ENCODE data around the gene ADA. TPM values are rescaled to one million over a fixed set of nuclear protein-coding genes. Genes with fewer than 3 reads are reported as not detected.
A peak's percentile ranks its signal among the peaks of the same experiment; 100 is the strongest.

ADA gene
- total and polyA plus RNA-seq, 2 of the 4 experiments (the other 2 are of a cell fraction), result 8.1 to 11.0 TPM

DNA sequence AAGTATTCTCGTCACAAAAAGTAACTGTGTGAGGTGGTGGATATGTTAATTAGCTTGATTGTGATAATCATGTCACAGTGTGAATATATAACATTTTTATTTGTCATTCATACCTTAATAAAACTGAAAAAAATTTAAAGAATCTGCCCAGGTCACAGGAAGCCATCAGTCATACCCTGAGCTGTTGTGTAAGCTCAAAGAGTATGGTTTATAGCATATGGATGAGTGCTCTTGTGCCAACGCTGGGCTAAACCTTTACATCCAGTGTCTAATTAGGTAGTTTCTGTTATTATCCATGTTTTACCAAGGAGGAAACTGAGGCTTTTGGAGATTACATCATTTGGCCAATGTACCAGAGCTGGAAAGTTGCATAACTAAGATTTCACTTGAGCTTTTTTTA, 57.7 kb downstream of the ADA start:
- H3K9ac ChIP-seq (ENCODE audit: low read depth, low read length), result no peak overlapping the region
- in situ Hi-C loops (cut with MboI; ENCODE audit: low sequenced_read_pairs), result no loop called here
- no peak overlapping the region for H3K23ac ChIP-seq (ENCODE audit: low read depth, low read length)
- no peaks in the 10 kb centered on the region for H3K27me3 ChIP-seq (ENCODE audit: control insufficient read depth, insufficient read depth, low read length)
- dilution Hi-C loops (cut with HindIII; ENCODE audit: low sequenced_read_pairs, unreplicated experiment), result no loop called here
- no peak overlapping the region for H3K27ac ChIP-seq (ENCODE audit: insufficient read depth, low read length)
- H4K20me1 ChIP-seq (ENCODE audit: insufficient read depth, low read length), result no peaks in the 10 kb centered on the region
- peaks cover 24% of the 10 kb centered on the region; the same call in 1 of the 2 replicates for H3K9me1 ChIP-seq (ENCODE audit: insufficient read depth, low read length)
- no peak overlapping the region for H3K56ac ChIP-seq (ENCODE audit: extremely low read depth, insufficient read depth, low read length)
- H3K4ac ChIP-seq (ENCODE audit: low read depth, low read length), result no peak overlapping the region
- no CpG with 5 or more reads among the region's 2 CpGs for WGBS, 2 experiments (ENCODE audit: extremely low coverage in 2 of 2, insufficient read length in 1 of 2)
- TF ChIP-seq, protein P1, sequence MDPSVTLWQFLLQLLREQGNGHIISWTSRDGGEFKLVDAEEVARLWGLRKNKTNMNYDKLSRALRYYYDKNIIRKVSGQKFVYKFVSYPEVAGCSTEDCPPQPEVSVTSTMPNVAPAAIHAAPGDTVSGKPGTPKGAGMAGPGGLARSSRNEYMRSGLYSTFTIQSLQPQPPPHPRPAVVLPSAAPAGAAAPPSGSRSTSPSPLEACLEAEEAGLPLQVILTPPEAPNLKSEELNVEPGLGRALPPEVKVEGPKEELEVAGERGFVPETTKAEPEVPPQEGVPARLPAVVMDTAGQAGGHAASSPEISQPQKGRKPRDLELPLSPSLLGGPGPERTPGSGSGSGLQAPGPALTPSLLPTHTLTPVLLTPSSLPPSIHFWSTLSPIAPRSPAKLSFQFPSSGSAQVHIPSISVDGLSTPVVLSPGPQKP (IDR thresholded peaks at IDR 0.05; ENCODE audit: borderline replicate concordance, low read depth, low read length), result no peak
- TF ChIP-seq, protein P2, sequence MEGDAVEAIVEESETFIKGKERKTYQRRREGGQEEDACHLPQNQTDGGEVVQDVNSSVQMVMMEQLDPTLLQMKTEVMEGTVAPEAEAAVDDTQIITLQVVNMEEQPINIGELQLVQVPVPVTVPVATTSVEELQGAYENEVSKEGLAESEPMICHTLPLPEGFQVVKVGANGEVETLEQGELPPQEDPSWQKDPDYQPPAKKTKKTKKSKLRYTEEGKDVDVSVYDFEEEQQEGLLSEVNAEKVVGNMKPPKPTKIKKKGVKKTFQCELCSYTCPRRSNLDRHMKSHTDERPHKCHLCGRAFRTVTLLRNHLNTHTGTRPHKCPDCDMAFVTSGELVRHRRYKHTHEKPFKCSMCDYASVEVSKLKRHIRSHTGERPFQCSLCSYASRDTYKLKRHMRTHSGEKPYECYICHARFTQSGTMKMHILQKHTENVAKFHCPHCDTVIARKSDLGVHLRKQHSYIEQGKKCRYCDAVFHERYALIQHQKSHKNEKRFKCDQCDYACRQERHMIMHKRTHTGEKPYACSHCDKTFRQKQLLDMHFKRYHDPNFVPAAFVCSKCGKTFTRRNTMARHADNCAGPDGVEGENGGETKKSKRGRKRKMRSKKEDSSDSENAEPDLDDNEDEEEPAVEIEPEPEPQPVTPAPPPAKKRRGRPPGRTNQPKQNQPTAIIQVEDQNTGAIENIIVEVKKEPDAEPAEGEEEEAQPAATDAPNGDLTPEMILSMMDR (conservative IDR thresholded peaks at IDR 0.05; ENCODE audit: low read depth, low read length), result no peak
- TF ChIP-seq RFX5 (IDR thresholded peaks at IDR 0.05; ENCODE audit: low read depth, low read length) (no peak), POLR2A (IDR thresholded peaks at IDR 0.05; ENCODE audit: low read depth, low read length) (no peak), MAZ (IDR thresholded peaks at IDR 0.05; ENCODE audit: borderline replicate concordance, low read depth, low read length) (no peak), MAFK (IDR thresholded peaks at IDR 0.05; ENCODE audit: low read depth, low read length) (no peak), RCOR1 (IDR thresholded peaks at IDR 0.05; ENCODE audit: insufficient replicate concordance, low read length) (no peak), FOS (IDR thresholded peaks at IDR 0.05; ENCODE audit: low read depth, low read length) (no peak), MXI1 (IDR thresholded peaks at IDR 0.05; ENCODE audit: borderline replicate concordance, low read depth, low read length) (no peak), RAD21 (IDR thresholded peaks at IDR 0.05; ENCODE audit: low read length) (no peak), CEBPB (IDR thresholded peaks at IDR 0.05; ENCODE audit: low read depth, low read length) (no peak), SMC3 (IDR thresholded peaks at IDR 0.05; ENCODE audit: low read depth, low read length) (no peak), NFE2L2 (IDR thresholded peaks at IDR 0.05; ENCODE audit: low read depth, low read length) (no peak), BHLHE40 (IDR thresholded peaks at IDR 0.05; ENCODE audit: low read depth, low read length) (no peak), CHD1 (IDR thresholded peaks at IDR 0.05; ENCODE audit: low read depth, low read length) (no peak)
- TF ChIP-seq, protein P3, sequence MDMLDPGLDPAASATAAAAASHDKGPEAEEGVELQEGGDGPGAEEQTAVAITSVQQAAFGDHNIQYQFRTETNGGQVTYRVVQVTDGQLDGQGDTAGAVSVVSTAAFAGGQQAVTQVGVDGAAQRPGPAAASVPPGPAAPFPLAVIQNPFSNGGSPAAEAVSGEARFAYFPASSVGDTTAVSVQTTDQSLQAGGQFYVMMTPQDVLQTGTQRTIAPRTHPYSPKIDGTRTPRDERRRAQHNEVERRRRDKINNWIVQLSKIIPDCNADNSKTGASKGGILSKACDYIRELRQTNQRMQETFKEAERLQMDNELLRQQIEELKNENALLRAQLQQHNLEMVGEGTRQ (IDR thresholded peaks at IDR 0.05; ENCODE audit: low read depth, low read length), result no peak
- H3K79me1 ChIP-seq (ENCODE audit: low read depth in 1 of 2, low read length in 2 of 2), result peaks cover 10 to 60% of the 10 kb centered on the region in 2 experiments; a peak in 3 of 4 replicates
- ChIA-PET CTCF (interaction anchor here (0.7 to 1.2 kb wide), 3 partner anchors 10 to 102 kb away, joined by 3 to 4 read pairs (median 3); no protein-coding TSS in a partner anchor), POLR2A (ENCODE audit: unreplicated experiment) (no interaction called here)
- H3K14ac ChIP-seq (replicated peaks; ENCODE audit: low read depth, low read length), result no peak overlapping the region
- H3K4me1 ChIP-seq (ENCODE audit: control insufficient read depth, insufficient read depth, low read length), result peaks cover 20% of the 10 kb centered on the region
- H3K4me3 ChIP-seq (ENCODE audit: insufficient read depth, low read depth, low read length), result no peak overlapping the region
- intact Hi-C loops (cut with micrococcal nuclease), result no loop called here
- ATAC-seq (ENCODE audit: low read depth) (no peak), DNase-seq (no peak)
- H3K4me2 ChIP-seq (ENCODE audit: low read depth, low read length), result no peak overlapping the region; the same call in 1 of the 2 replicates
- no peak overlapping the region for H2AK5ac ChIP-seq (ENCODE audit: low read depth, low read length)
- no peak overlapping the region for H2BK120ac ChIP-seq (ENCODE audit: low read depth, low read length)
- BruUV-seq (replicated peaks), result TSS peak; percentile 24
- H4K8ac ChIP-seq (ENCODE audit: low read depth in 2 of 2, low read length in 2 of 2), result no peak overlapping the region
- no peak overlapping the region for H2AFZ ChIP-seq (replicated peaks; ENCODE audit: low read length, poor library complexity)
- no peak overlapping the region for H4K91ac ChIP-seq (ENCODE audit: insufficient read depth, low read depth, low read length)
- no peak overlapping the region for H2BK20ac ChIP-seq (ENCODE audit: low read depth, low read length)
- no peak overlapping the region for H3K18ac ChIP-seq (ENCODE audit: low read depth, low read length)
- no peak overlapping the region for H4K5ac ChIP-seq (ENCODE audit: low read depth, low read length)
- H2BK5ac ChIP-seq (ENCODE audit: low read depth, low read length, poor library complexity, severe bottlenecking), result no peak overlapping the region
- H3K36me3 ChIP-seq (ENCODE audit: control insufficient read depth, insufficient read depth, low read length), result peaks cover 20% of the 10 kb centered on the region
- no peak overlapping the region for H2BK15ac ChIP-seq (ENCODE audit: low read depth, low read length)
- H2AK9ac ChIP-seq (replicated peaks; ENCODE audit: low read depth, low read length, poor library complexity), result no peak overlapping the region
- H3K9me3 ChIP-seq (ENCODE audit: control insufficient read depth, insufficient read depth, low read length), result no peaks in the 10 kb centered on the region
